ENCODE data around the gene OAS3.

Gene OAS3

DNA sequence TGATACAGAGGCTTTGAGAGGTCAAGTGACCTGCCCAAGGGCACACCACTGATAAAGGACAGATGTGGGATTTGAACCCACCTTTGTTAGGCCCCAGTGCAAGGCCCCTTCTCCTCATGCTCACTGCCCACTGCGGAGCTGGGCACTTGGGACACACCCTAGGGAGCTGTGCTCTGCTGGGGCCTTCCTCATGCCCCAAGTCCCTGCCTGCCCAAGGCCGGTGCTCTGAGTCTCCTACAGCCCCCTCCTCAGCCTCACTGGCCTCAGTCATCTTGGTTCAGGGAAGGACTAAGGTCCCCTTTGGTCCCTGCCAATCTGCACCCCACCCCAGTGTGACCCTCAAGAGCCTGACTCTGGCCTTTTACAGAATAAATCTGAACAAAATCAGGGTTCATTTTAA lies 7.9 kb upstream of the OAS3 start:
- Histone ChIP-seq H3K9ac (ENCODE audit: low read depth, low read length, poor library complexity, severe bottlenecking) (no peak overlapping the region), H3K4me1 (ENCODE audit: insufficient read depth, low read length, poor library complexity, severe bottlenecking) (no peaks in the 10 kb centered on the region), H3K79me2 (ENCODE audit: insufficient read depth, low read length) (no peaks in the 10 kb centered on the region), H3K27me3 (ENCODE audit: insufficient read depth, low read length, poor library complexity, severe bottlenecking) (no peaks in the 10 kb centered on the region), H4K20me1 (ENCODE audit: insufficient read depth, low read length, poor library complexity, severe bottlenecking) (no peaks in the 10 kb centered on the region), H2AFZ (ENCODE audit: low read length) (no peak overlapping the region), H3K4me2 (ENCODE audit: low read depth, low read length, poor library complexity, severe bottlenecking) (no peak overlapping the region), H3K9me3 (ENCODE audit: insufficient read depth, low read depth, low read length) (no peaks in the 10 kb centered on the region), H3K4me3 (ENCODE audit: low read length, poor library complexity, severe bottlenecking) (no peak overlapping the region), H3K36me3 (ENCODE audit: insufficient read depth, low read length) (no peaks in the 10 kb centered on the region), H3F3A (ENCODE audit: low read depth) (no peaks in the 10 kb centered on the region), H3K9me2 (replicated peaks; ENCODE audit: low read depth, low read length) (no peaks in the 10 kb centered on the region)
- TF ChIP-seq EZH2phosphoT487 (IDR thresholded peaks at IDR 0.05; ENCODE audit: borderline replicate concordance): no peak
- TF ChIP-seq CTCF (conservative IDR thresholded peaks at IDR 0.05; ENCODE audit: low read length): no peak

- Histone ChIP-seq H4K20me1 (ENCODE audit: insufficient read depth, low read length, poor library complexity, severe bottlenecking) (no peaks in the 10 kb centered on the region), H3K79me2 (ENCODE audit: insufficient read depth, low read length) (no peaks in the 10 kb centered on the region), H3K9ac (ENCODE audit: low read depth, low read length, poor library complexity, severe bottlenecking) (no peak overlapping the region), H3K36me3 (ENCODE audit: insufficient read depth, low read length) (no peaks in the 10 kb centered on the region), H2AFZ (ENCODE audit: low read length) (no peak overlapping the region), H3K9me2 (replicated peaks; ENCODE audit: low read depth, low read length) (no peaks in the 10 kb centered on the region), H3K4me3 (ENCODE audit: low read length, poor library complexity, severe bottlenecking) (no peak overlapping the region), H3F3A (ENCODE audit: low read depth) (peaks cover 6% of the 10 kb centered on the region; the same call in 1 of the 2 replicates), H3K4me2 (ENCODE audit: low read depth, low read length, poor library complexity, severe bottlenecking) (no peak overlapping the region), H3K9me3 (ENCODE audit: insufficient read depth, low read depth, low read length) (no peaks in the 10 kb centered on the region), H3K27me3 (ENCODE audit: insufficient read depth, low read length, poor library complexity, severe bottlenecking) (no peaks in the 10 kb centered on the region), H3K4me1 (ENCODE audit: insufficient read depth, low read length, poor library complexity, severe bottlenecking) (peaks cover 12% of the 10 kb centered on the region)
- no peak for TF ChIP-seq EZH2phosphoT487 (IDR thresholded peaks at IDR 0.05; ENCODE audit: borderline replicate concordance)
- no peak for TF ChIP-seq CTCF (conservative IDR thresholded peaks at IDR 0.05; ENCODE audit: low read length)
These were observed 5.7 kb upstream of the OAS3 start for GRCh38 chr12:112932485-112933128.

- H3K4me2 ChIP-seq (ENCODE audit: low read depth, low read length, poor library complexity, severe bottlenecking): no peak overlapping the region
- H3K4me1 ChIP-seq (ENCODE audit: insufficient read depth, low read length, poor library complexity, severe bottlenecking): peaks cover 17% of the 10 kb centered on the region
- no peak overlapping the region for H2AFZ ChIP-seq (ENCODE audit: low read length)
- H3K36me3 ChIP-seq (ENCODE audit: insufficient read depth, low read length): no peaks in the 10 kb centered on the region
- no peaks in the 10 kb centered on the region for H3K79me2 ChIP-seq (ENCODE audit: insufficient read depth, low read length)
- H3K4me3 ChIP-seq (ENCODE audit: low read length, poor library complexity, severe bottlenecking): no peak overlapping the region
- no peaks in the 10 kb centered on the region for H4K20me1 ChIP-seq (ENCODE audit: insufficient read depth, low read length, poor library complexity, severe bottlenecking)
- no peaks in the 10 kb centered on the region for H3K9me2 ChIP-seq (replicated peaks; ENCODE audit: low read depth, low read length)
- H3K9me3 ChIP-seq (ENCODE audit: insufficient read depth, low read depth, low read length): no peaks in the 10 kb centered on the region
- no peak for TF ChIP-seq CTCF (conservative IDR thresholded peaks at IDR 0.05; ENCODE audit: low read length)
- TF ChIP-seq EZH2phosphoT487 (IDR thresholded peaks at IDR 0.05; ENCODE audit: borderline replicate concordance): no peak
- peaks cover 6% of the 10 kb centered on the region; the same call in 1 of the 2 replicates for H3F3A ChIP-seq (ENCODE audit: low read depth)
- H3K9ac ChIP-seq (ENCODE audit: low read depth, low read length, poor library complexity, severe bottlenecking): no peak overlapping the region
- H3K27me3 ChIP-seq (ENCODE audit: insufficient read depth, low read length, poor library complexity, severe bottlenecking): no peaks in the 10 kb centered on the region
These were observed 5.2 kb upstream of the OAS3 start for GRCh38 chr12:112933129-112933505.
